GM19193 (cell line): Measurements from ENCODE around the gene TET3.

Experiments used
- POLR2A ChIP-seq: IDR thresholded peaks from 4 replicates; pipeline ENCODE4 v1.6.1; 2011; ENCODE audit not compliant: insufficient read depth, insufficient read length; ENCODE audit errors: extremely low read depth

The TET3 gene

DNA sequence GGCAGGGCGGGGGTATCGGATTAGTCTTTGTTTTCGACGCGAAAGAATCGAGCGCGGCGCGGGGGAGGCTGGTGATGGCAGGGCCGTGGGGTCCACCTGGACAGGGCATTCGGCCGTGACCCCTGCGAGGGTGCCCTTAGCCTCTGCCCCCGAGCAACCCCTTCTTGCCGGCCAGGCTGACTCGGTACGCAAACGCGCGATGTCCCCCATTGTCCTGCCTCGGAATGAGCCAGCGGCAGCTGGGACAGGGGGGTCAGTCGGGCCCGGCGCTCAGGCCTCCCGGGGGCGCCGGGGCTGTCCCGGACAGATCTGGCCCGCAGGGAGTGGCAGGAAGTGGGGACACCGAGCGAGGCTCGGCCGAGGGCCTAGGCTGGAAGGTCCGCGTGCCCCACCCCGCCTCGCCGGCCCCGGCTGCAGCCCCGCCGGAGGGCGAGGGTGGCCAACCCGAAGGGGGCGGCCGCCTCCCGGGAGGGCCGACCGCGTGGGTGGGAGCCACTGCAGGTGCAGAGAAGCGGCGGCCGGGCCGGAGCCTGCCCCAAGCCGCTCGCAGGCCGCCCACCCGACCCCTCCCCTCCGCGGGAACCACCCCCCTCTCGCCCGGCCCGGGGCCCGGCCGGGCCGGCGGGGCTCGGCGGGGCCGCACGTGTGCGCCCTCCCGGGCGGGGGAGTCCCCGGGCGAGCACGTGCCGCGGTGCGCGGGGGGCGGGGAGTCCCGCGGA is at the start of gene TET3:
Gene TET3 (plus strand): TSS at position 708 of the 719 bp plus-strand sequence. CDS start 1,494 bp downstream, outside the sequence.
- TF ChIP-seq POLR2A = no peak

DNA sequence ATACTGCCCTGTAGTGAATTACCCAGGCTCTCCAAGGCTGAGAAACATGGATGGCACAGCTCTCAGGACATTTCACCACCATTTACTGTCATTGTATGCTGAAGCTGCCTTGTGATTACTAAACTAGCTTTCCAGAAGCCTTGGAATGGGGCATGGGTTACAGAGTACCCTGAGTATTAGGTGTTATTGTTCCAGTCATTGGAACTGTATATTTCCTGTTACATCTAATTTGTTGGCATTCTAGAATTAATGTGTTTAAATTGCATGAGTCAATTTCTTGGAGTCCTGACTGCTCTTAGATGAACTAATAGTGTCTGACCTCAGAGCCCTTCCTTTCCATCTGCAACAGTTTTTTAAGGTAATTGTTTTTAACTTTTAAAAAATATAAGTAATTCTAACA is 49.1 kb upstream of the TET3 start:
- no peak for TF ChIP-seq POLR2A

DNA sequence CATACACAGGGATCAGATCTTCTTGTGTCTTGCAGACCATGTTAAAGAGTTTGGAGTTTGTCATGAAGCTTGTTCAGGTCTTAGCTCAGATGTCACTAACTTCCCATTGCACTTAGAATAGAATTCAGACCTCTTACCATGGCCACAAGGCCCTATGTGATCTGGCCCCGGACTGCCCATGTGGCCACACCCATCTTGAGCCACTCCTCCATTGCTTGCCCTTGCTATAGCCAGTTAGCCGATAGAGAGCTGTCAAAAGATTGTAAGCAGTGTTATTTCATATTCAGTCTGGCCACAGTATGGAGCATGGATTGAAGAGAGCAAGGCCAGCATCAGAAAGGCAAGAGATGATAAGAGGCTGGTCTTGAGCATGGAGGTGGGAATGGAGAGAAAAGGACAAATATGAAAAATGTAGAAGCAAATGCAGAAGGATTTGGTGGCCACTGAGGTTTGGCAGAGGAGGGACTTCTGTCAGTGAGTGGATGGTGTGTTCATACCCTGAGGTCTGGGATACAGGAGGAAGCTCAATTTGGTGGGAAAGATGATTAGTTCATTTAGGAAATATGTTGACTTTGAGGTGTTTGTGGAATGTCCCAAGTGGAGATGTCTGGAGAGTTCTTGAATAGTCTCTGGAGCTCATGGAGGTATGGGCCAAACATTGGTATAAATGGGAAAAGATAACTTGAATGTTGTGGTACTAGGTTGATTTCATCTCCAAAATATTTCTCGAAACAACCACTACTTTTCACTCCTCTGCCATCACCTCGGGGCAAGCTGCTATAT is 47.4 kb upstream of the TET3 start:
- TF ChIP-seq POLR2A = no peak

DNA sequence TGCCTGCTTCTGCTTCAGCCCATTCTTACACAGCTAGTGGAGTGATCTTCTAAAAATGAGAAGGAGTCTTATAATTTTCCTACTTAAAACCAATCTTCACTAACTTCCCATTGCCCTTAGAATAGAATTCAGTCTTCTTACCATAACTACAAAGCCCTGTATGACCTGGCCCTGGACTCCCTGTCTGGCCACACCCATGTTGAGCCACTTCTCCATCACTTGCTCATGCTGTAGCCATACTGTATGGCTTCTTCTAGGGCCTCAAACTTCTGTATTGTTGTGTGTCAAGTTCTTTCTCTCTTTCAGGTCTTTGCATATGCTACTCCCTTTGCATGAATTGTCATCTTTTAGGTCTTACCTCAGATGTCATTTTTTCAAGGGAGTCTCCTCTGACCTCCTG is 46.8 kb upstream of the TET3 start:
- TF ChIP-seq POLR2A = no peak

DNA sequence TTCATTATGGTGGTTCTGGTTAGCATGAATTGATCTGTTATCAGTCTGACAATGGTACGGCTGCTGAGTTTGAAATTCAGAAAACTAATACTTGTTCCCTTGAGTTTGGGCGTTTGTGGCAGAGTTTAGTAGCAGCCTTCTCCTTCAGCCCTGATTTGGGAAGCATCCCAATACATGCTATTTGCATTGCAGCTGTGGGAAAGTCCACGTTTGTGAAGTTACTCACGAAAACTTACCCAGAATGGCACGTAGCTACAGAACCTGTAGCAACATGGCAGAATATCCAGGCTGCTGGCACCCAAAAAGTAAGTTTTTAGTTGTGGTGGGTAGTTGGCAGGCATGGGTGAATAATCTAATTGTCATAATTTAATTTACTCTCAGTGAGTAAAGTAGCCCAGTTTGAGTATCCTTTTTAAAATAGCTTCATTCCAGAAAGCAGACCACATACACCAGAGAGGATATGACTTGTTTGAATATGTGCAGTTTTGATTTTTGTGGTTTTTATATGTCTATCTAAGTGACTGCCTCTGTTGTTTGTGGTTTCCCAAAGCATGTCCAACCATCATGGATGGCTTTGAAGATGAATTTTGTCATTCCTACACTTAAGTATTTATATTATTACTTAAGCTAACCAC is 45.9 kb upstream of the TET3 start:
- TF ChIP-seq POLR2A = no peak

DNA sequence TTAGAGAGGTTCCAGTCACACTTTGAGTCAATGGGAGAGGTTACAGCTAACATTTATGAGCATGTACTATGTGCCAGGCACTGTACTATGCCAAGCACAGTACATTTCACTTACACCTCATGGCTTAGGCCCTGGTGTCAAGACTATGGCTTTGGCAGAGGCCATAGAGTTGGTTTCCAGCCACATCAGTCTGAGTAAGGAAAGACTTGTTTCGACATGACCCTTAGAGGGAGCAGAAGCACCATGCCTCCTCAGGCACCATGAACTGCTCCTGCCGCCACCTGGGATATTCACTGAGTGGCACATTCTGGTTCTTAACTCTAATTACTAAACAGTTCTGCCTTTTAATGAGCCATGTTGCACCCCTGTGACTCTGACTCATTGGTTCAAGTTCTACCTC is 45.3 kb upstream of the TET3 start:
- TF ChIP-seq POLR2A = no peak

DNA sequence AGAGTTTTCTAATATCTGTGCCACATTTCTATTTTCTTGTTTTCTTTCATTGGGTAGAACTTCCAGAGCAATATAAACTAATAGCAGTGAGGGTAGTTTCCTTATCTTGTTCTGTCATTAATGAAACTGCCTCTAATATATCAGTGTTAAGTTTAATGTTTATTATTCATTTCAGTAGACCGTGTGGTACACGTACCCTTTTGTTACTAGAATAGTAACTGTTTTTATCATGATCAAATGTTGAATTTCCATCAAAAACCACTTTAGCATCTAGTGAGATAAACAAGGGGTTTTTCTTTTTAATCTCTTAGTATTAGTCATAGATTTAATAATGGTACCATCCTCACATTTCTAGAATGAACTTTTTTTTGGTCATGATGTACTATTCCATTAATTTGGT is 42.0 kb upstream of the TET3 start:
- no peak for TF ChIP-seq POLR2A

DNA sequence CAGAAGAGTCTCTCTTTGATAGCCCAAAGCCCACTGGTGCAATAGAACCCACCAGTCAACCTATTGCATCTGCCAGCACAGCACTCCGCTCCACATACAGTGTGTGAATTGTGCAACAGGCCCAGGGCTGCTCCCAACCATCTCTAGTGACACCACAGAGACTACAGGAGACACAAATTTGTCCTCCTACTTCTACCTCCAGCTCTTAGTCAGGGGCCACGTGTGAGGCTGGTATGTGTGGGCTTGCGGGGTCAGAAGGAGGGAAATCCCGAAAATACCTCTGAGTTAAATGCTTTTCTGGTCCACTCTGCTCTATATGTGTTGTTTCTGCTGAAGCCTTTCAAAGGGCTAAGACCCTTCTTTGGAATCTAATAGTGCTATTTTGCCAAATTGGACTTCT is 40.0 kb upstream of the TET3 start:
- no peak for TF ChIP-seq POLR2A

DNA sequence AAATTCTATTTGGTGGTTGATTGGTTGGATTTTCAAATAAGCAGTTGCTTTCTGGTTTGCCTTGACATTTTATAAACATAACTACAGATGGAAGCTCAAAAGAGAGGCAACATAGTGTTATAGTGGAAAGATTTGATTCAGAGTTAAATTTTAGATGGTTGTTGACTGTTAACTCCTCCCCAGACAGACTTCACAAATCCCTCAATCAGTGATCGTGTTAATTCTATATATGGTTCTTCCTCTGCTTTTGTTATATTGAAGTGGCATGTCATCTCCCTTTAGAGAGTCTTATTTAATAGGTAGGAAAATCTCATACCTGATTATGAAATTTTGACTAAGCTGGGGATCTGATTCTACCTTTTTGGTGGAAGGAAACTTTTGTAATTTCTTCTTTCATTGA is 38.5 kb upstream of the TET3 start:
- TF ChIP-seq POLR2A = no peak

DNA sequence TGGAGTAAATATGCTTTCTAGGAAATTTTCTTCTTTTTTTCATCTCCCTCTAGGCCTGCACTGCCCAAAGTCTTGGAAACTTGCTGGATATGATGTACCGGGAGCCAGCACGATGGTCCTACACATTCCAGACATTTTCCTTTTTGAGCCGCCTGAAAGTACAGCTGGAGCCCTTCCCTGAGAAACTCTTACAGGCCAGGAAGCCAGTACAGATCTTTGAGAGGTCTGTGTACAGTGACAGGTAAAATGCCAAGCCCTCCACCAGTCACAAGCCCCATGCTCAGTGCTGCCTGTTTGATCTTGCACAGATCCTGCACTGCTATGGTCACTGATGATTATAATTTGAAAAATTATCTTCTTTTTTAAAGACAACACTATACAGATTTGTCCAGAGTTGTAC is 38.0 kb upstream of the TET3 start:
- no peak for TF ChIP-seq POLR2A

DNA sequence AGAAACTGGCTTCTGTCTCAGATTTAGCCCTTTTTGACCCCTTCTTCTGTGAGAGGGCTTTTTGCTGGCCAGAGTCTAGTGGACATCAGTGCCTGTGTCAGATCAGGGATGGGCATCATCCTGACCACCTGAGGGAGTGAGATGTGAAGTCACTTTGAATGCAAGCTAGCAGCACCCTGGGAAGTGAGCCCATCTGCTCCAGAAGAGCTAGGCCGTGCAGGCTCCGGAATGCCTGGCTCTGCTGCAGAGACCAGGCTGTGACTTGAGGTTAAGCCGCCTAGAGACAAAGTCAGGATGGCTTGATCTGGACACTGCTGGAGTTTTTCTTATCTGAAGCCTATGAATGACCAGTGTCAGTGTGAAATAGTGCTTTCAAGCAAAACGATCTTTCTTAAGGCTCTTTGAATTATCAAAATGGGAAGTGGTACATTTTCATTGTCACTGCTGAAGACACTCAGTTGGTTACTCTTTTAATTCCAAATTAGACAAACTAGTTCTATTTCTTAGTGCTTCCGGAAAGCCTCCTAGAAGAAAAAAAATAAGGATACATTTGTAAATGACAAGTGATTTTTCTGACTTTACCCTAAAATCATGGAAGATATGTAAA is 37.2 kb upstream of the TET3 start:
- TF ChIP-seq POLR2A = no peak

DNA sequence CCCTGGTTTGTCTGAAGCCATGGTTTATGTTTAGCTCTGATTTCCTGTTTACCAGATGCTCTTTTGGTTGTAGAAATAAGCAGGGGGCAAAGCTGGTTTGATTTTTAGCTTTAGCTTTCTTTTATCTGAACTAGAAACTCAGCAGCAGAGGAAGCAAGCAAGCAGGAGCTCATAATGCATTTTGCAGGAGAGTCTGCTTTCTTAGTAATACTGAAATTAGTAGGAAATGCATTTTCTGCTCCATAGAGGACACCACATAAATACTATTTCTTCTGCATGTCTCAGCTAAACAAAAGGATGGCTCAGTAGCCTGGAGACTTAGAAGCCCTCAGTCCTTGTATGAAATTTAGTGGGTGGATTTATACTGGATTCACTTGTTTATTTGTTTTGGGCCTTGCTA is 34.9 kb upstream of the TET3 start:
- no peak for TF ChIP-seq POLR2A

DNA sequence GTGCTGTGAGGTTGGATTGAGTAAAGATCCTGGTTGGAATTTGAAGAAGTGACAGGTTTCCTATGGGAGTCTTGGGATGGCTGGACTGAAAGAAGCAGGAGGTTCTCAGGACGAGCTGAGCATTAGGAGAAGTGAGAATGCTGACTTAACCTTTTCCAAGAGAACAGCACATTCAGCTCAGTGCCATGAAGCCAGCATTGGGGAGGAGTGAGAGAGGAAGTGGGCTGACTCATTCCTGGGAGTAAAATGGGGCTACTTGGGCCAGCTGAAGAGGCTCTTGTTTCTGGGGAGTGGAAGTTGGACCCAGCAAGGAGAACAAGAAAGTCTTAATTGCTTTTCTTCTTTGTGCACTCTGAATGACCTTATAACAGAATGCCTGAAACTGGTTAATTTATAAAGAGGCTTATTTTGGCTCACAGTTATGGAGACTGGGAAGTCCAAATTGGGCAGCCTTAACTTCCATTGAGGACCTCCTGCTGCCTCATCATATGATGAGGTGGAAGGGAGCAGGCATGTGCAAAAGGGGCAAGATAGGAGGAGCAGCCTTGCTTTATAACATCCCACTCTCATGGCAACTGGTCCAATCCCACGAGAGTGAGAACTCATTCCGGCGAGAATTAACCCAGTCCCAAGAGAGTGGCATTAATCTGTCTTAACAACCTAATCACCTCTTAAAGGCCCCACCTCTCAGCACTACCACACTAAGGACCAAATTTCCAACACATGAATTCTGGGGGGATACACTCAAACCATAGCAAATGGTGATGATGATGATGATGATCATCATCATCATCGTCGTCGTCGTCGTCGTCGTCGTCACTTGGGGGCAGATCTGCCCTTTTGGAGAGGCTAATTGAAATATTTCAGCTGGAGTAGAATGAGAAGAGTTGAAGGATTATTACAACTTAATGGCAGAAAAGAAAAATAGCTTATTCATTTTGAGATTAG is 31.9 kb upstream of the TET3 start:
- TF ChIP-seq POLR2A = no peak

DNA sequence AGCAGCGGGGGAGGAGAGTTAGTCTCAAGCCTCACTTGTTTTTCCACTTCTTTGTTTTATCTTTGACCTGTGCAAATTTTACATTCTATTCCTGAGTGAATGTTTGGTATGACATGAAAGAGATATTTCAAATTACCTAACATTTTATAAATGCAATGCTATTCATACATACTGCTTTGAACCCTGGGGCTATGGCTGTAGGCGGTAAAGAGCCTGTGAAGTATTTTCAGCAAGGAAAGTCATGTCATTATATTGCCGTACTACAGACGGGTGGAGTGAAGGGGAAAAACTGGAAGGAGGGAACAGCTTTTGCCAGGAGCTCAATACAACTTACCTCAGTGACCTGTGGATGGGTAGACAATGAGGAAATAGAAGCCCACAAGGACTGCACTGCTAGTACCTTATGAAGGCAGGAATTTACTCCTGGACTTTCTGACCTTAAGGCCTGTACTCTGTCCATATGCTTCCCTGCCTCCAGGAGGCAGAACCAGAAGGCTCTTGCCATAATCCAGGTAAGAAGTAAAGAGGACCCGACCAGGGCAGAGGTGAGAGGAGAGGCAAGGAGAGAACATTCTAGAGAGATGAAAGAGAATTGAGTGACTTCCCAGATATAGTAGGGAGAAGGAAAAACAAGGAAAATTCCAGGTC is 28.4 kb upstream of the TET3 start:
- no peak for TF ChIP-seq POLR2A

DNA sequence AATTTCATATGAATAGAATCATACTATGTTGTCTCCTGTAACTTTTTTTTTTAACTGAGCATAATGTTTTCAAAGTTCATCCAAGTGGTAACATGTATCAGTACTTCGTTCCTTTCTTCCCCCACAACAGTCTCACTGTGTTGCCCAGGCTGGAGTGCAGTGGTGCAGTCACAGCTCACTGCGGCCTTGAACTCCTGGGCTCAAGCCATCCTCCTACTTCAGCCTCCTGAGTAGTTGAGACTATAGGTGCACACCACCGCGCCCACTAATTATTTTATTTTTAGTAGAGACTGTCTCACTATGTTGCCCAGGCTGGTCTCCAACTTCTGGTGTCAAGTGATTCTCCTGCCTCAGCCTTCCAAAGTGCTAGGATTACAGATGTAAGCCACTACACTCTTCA is 23.4 kb upstream of the TET3 start:
- TF ChIP-seq POLR2A = no peak
